ENCODE measurements around the gene CAB39L.

CAB39L gene

DNA sequence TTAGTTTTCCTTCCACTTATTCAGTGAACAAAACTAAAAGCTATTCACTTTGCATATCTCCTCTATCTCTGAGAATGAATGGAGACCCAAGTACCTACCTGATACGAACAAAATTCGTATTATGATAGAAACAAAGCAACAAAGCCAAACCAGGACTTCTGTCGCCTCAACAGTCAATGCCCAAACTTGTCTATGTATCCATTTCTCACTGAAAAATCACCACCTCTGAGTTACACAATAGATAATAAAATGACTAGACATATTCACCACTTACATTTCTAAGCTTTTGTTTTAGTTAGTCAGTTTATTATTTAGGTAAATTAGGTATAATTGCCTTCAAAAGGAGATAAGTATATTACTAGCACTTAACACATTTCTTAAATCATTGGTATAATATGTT, 67.7 kb downstream of the CAB39L start:
- Histone ChIP-seq H3K4ac (ENCODE audit: low read depth, low read length) (no peak overlapping the region), H4K91ac (ENCODE audit: low read depth, low read length) (no peak overlapping the region)

DNA sequence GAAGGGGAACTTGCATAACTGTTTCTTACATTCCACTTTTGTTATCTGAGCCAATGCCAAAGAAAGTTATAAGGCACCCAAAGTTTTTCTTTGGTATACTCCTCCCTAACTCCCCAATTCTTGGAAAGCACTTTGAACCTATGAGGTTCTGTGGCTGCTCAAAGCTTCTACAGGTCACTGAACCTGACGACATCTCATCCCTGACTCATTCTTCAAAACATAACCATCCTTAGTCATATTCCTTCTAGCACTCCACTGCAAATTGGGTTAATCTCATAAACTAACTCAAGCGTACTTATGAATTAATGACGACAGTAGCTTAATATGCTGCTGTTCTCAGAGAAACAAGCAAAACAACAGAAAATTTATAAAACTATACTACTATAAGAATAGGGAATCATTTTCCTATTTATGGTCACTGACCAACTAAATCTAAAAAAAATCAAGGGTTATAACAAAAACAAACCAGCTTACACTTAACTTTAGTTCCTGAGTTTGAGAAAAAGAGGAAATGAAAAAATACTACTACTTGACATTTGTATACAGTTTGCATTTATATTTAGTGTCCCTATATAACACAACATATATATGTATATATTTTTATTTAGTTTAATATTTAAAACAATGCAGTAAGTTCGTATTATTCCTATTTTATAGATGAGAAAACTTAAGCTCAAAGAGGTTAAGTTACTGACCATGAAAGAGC, 69.1 kb downstream of the CAB39L start:
- no peak overlapping the region for H3K18ac ChIP-seq (ENCODE audit: low read length)
- H2BK5ac ChIP-seq (ENCODE audit: low read depth, low read length, poor library complexity), result no peak overlapping the region
- H2BK120ac ChIP-seq (ENCODE audit: insufficient read depth, low read length, poor library complexity), result no peak overlapping the region
- H3K79me2 ChIP-seq (ENCODE audit: control insufficient read depth, insufficient read depth, low read length, poor library complexity), result no peaks in the 10 kb centered on the region
- H3K23ac ChIP-seq (ENCODE audit: low read length), result no peak overlapping the region
- H3K9ac ChIP-seq (ENCODE audit: low read length), result no peak overlapping the region
- H2AFZ ChIP-seq (ENCODE audit: insufficient read depth, low read length, poor library complexity), result no peak overlapping the region
- DNase-seq, result peak; percentile 2 to 55
- H3K27ac ChIP-seq (ENCODE audit: low read depth, low read length), result no peak overlapping the region
- H3K14ac ChIP-seq (ENCODE audit: low read length), result no peak overlapping the region
- peaks cover 0 to 2% of the 10 kb centered on the region in 2 experiments for H3K4me1 ChIP-seq (ENCODE audit: control insufficient read depth in 1 of 2, insufficient read depth in 2 of 2, low read length in 2 of 2)
- no peak overlapping the region for H4K12ac ChIP-seq (ENCODE audit: low read depth, low read length)
- no peak overlapping the region for H2AK5ac ChIP-seq (ENCODE audit: low read length)
- H3K4ac ChIP-seq (ENCODE audit: low read depth, low read length), result no peak overlapping the region
- no peak overlapping the region for H3K4me3 ChIP-seq (ENCODE audit: low read depth, low read length)
- H4K91ac ChIP-seq (ENCODE audit: low read depth, low read length), result no peak overlapping the region
- H3K79me1 ChIP-seq (ENCODE audit: low read length), result no peaks in the 10 kb centered on the region
- H3K4me2 ChIP-seq (ENCODE audit: low read length), result no peak overlapping the region
- H2BK12ac ChIP-seq (ENCODE audit: low read length), result no peak overlapping the region
- no peak overlapping the region for H4K8ac ChIP-seq (ENCODE audit: low read depth, low read length)
- peaks cover 0 to 2% of the 10 kb centered on the region in 2 experiments for H3K36me3 ChIP-seq (ENCODE audit: control insufficient read depth in 1 of 2, insufficient read depth in 2 of 2, low read length in 2 of 2)
- no peaks in the 10 kb centered on the region for H3K9me3 ChIP-seq (ENCODE audit: insufficient read depth, low read depth, low read length)
- WGBS (ENCODE audit: extremely low coverage, insufficient coverage, insufficient read length), result no CpG with 5 or more reads among the region's 4 CpGs
- H3K27me3 ChIP-seq (ENCODE audit: insufficient read depth, low read length), result no peaks in the 10 kb centered on the region

More for the DNA sequence above, 67.7 kb downstream of the CAB39L start:
- H2AFZ ChIP-seq (ENCODE audit: insufficient read depth, low read length, poor library complexity), result no peak overlapping the region
- no peak overlapping the region for H3K9ac ChIP-seq (ENCODE audit: low read length)
- no peak overlapping the region for H3K27ac ChIP-seq (ENCODE audit: low read depth, low read length)
- no peak overlapping the region for H2AK5ac ChIP-seq (ENCODE audit: low read length)
- no peaks in the 10 kb centered on the region for H3K79me2 ChIP-seq (ENCODE audit: control insufficient read depth, insufficient read depth, low read length, poor library complexity)
- peaks cover 0 to 2% of the 10 kb centered on the region in 2 experiments for H3K4me1 ChIP-seq (ENCODE audit: control insufficient read depth in 1 of 2, insufficient read depth in 2 of 2, low read length in 2 of 2)
- no peak overlapping the region for H4K12ac ChIP-seq (ENCODE audit: low read depth, low read length)
- H3K9me3 ChIP-seq (ENCODE audit: insufficient read depth, low read depth, low read length), result no peaks in the 10 kb centered on the region
- no peak overlapping the region for H3K14ac ChIP-seq (ENCODE audit: low read length)
- H2BK12ac ChIP-seq (ENCODE audit: low read length), result no peak overlapping the region
- H2BK120ac ChIP-seq (ENCODE audit: insufficient read depth, low read length, poor library complexity), result no peak overlapping the region
- no peak overlapping the region for H3K4me2 ChIP-seq (ENCODE audit: low read length)
- DNase-seq, result no peak
- no peak overlapping the region for H4K8ac ChIP-seq (ENCODE audit: low read depth, low read length)
- no peak overlapping the region for H3K23ac ChIP-seq (ENCODE audit: low read length)
- no peaks in the 10 kb centered on the region for H3K79me1 ChIP-seq (ENCODE audit: low read length)
- H3K36me3 ChIP-seq (ENCODE audit: control insufficient read depth in 1 of 2, insufficient read depth in 2 of 2, low read length in 2 of 2), result peaks cover 0 to 2% of the 10 kb centered on the region in 2 experiments
- no peaks in the 10 kb centered on the region for H3K27me3 ChIP-seq (ENCODE audit: insufficient read depth, low read length)
- no CpG with 5 or more reads among the region's 3 CpGs for WGBS (ENCODE audit: extremely low coverage, insufficient coverage, insufficient read length)
- H3K4me3 ChIP-seq (ENCODE audit: low read depth, low read length), result no peak overlapping the region
- H2BK5ac ChIP-seq (ENCODE audit: low read depth, low read length, poor library complexity), result no peak overlapping the region
- no peak overlapping the region for H3K18ac ChIP-seq (ENCODE audit: low read length)

- Histone ChIP-seq H3K4me1 (ENCODE audit: control insufficient read depth in 1 of 2, insufficient read depth in 2 of 2, low read length in 2 of 2) (peaks cover 0 to 2% of the 10 kb centered on the region in 2 experiments), H2AFZ (ENCODE audit: insufficient read depth, low read length, poor library complexity) (no peak overlapping the region), H4K12ac (ENCODE audit: low read depth, low read length) (no peak overlapping the region), H3K36me3 (ENCODE audit: control insufficient read depth in 1 of 2, insufficient read depth in 2 of 2, low read length in 2 of 2) (peaks cover 0 to 2% of the 10 kb centered on the region in 2 experiments), H2BK5ac (ENCODE audit: low read depth, low read length, poor library complexity) (no peak overlapping the region), H3K4me2 (ENCODE audit: low read length) (no peak overlapping the region), H2BK120ac (ENCODE audit: insufficient read depth, low read length, poor library complexity) (no peak overlapping the region), H3K27me3 (ENCODE audit: insufficient read depth, low read length) (no peaks in the 10 kb centered on the region), H3K14ac (ENCODE audit: low read length) (no peak overlapping the region), H3K23ac (ENCODE audit: low read length) (no peak overlapping the region), H3K4ac (ENCODE audit: low read depth, low read length) (no peak overlapping the region), H2AK5ac (ENCODE audit: low read length) (no peak overlapping the region), H2BK12ac (ENCODE audit: low read length) (no peak overlapping the region), H3K4me3 (ENCODE audit: low read depth, low read length) (no peak overlapping the region), H3K79me2 (ENCODE audit: control insufficient read depth, insufficient read depth, low read length, poor library complexity) (no peaks in the 10 kb centered on the region), H4K8ac (ENCODE audit: low read depth, low read length) (no peak overlapping the region), H3K18ac (ENCODE audit: low read length) (no peak overlapping the region), H3K9ac (ENCODE audit: low read length) (no peak overlapping the region), H3K27ac (ENCODE audit: low read depth, low read length) (no peak overlapping the region), H3K9me3 (ENCODE audit: insufficient read depth, low read depth, low read length) (no peaks in the 10 kb centered on the region), H4K91ac (ENCODE audit: low read depth, low read length) (no peak overlapping the region), H3K79me1 (ENCODE audit: low read length) (no peaks in the 10 kb centered on the region)
- peak; percentile 92 to 93 for DNase-seq
- no CpG with 5 or more reads among the region's 2 CpGs for WGBS (ENCODE audit: extremely low coverage, insufficient coverage, insufficient read length)
These were observed 70.1 kb downstream of the CAB39L start for GRCh38 chr13:49373716-49374115.

GRCh38 chr13:49371943-49372613, 71.8 kb downstream of the CAB39L start:
- no peak overlapping the region for H2AFZ ChIP-seq (ENCODE audit: insufficient read depth, low read length, poor library complexity)
- no peak overlapping the region for H2AK5ac ChIP-seq (ENCODE audit: low read length)
- H2BK120ac ChIP-seq (ENCODE audit: insufficient read depth, low read length, poor library complexity), result no peak overlapping the region
- no peak overlapping the region for H4K8ac ChIP-seq (ENCODE audit: low read depth, low read length)
- no peak overlapping the region for H3K4ac ChIP-seq (ENCODE audit: low read depth, low read length)
- no peak overlapping the region for H2BK5ac ChIP-seq (ENCODE audit: low read depth, low read length, poor library complexity)
- no peak overlapping the region for H3K4me3 ChIP-seq (ENCODE audit: low read depth, low read length)
- H3K23ac ChIP-seq (ENCODE audit: low read length), result no peak overlapping the region
- DNase-seq, result no peak
- peaks cover 0 to 2% of the 10 kb centered on the region in 2 experiments for H3K36me3 ChIP-seq (ENCODE audit: control insufficient read depth in 1 of 2, insufficient read depth in 2 of 2, low read length in 2 of 2)
- no peak overlapping the region for H3K27ac ChIP-seq (ENCODE audit: low read depth, low read length)
- H3K18ac ChIP-seq (ENCODE audit: low read length), result no peak overlapping the region
- no CpG with 5 or more reads among the region's 4 CpGs for WGBS (ENCODE audit: extremely low coverage, insufficient coverage, insufficient read length)
- no peaks in the 10 kb centered on the region for H3K9me3 ChIP-seq (ENCODE audit: insufficient read depth, low read depth, low read length)
- H3K27me3 ChIP-seq (ENCODE audit: insufficient read depth, low read length), result no peaks in the 10 kb centered on the region
- no peak overlapping the region for H3K14ac ChIP-seq (ENCODE audit: low read length)
- no peak overlapping the region for H3K4me2 ChIP-seq (ENCODE audit: low read length)
- no peak overlapping the region for H3K9ac ChIP-seq (ENCODE audit: low read length)
- H3K79me2 ChIP-seq (ENCODE audit: control insufficient read depth, insufficient read depth, low read length, poor library complexity), result no peaks in the 10 kb centered on the region
- no peaks in the 10 kb centered on the region for H3K79me1 ChIP-seq (ENCODE audit: low read length)
- peaks cover 0 to 2% of the 10 kb centered on the region in 2 experiments for H3K4me1 ChIP-seq (ENCODE audit: control insufficient read depth in 1 of 2, insufficient read depth in 2 of 2, low read length in 2 of 2)
- no peak overlapping the region for H4K12ac ChIP-seq (ENCODE audit: low read depth, low read length)
- H2BK12ac ChIP-seq (ENCODE audit: low read length), result no peak overlapping the region
- H4K91ac ChIP-seq (ENCODE audit: low read depth, low read length), result no peak overlapping the region

All from trophoblast cell (in vitro differentiated cells and primary cell).